ENCODE measurements around the gene EVX1.

DNA sequence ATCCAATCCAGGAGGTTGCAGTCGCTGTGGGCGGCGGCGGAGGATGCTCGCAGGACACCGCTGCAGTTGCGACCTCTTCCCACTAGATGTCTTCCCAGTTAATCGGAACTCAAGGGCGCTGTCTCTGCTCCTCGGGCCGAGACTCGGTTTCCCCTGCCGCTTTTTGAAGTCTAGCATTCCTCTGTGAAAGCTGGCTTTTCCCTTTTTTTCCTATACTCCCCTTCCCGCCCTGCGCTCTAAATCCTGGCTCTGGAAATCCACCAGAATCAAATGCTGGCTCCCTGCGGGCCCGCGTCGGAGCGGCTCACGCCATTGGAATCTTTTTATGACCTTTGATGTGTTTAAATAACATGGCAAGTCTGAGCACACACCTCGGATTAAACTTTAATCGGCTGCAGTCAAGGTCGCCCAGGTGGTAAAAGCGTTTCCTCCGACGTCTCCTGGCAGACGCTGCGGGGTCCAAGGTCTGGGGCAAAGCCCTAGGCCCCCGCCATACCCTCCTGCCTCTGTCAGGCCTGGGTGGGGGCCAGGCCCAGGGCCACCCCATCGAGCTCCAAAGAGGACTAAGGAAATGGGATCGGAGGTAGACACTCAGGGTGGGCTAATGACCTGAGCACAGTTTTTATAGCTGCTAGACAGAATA, 32.0 kb upstream of the EVX1 start:
- TF ChIP-seq POLR2A (IDR thresholded peaks at IDR 0.05), result no peak
- peak; percentile 30 to 84 (median 66) for TF ChIP-seq CTCF (IDR thresholded peaks at IDR 0.05 in 8 of 11, conservative IDR thresholded peaks at IDR 0.05 in 3 of 11)
- TF ChIP-seq POLR2AphosphoS5 (IDR thresholded peaks at IDR 0.05), result no peak

All from spleen (tissue), 7 donors.